ENCODE data around the gene TNNI3. TPM values are rescaled to one million over a fixed set of nuclear protein-coding genes. Genes with fewer than 3 reads are reported as not detected.
"Not testable (repeated sequence)": the region's sequence is repeated elsewhere in the genome, so short reads cannot be mapped to it uniquely, and the experiment has no call there.

The TNNI3 gene
- total and polyA plus RNA-seq, 9 of the 15 experiments (the other 6 are each of a cell fraction or from before 2014, with no cell fraction given), result 4.7 to 158 (median 42.0) TPM

DNA sequence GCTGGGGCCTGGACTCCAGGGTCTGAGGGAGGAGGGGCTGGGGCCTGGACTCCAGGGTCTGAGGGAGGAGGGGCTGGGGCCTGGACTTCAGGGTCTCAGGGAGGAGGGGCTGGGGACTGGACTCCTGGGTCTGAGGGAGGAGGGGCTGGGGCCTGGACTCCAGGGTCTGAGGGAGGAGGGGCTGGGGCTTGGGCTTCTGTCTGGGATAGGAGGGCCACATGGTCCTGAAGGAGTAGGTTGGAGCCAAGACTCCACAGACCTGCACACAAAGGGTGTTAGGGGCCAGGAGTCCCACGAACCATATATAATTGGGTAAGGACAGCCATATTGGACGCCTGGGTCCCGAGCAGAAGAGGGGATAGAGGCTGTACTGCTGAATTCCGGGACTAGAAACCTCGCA lies 1.7 kb downstream of the TNNI3 start:
- H4K20me1 ChIP-seq (replicated peaks; ENCODE audit: control insufficient read depth, insufficient read depth, low read length); ATAC-seq; H3K9me1 ChIP-seq (ENCODE audit: control insufficient read depth, insufficient read depth, low read length); H3K27me3 ChIP-seq (ENCODE audit: control insufficient read depth in 2 of 2, insufficient read depth in 2 of 2, low read length in 2 of 2); H3K9me3 ChIP-seq (replicated peaks; ENCODE audit: control insufficient read depth, insufficient read depth, low read depth, low read length); FAIRE-seq; DNase-seq (ENCODE audit: extremely low read depth in 1 of 4, low spot score in 3 of 4): not testable (repeated sequence)
- Histone ChIP-seq H3K79me2 (ENCODE audit: control insufficient read depth, insufficient read depth, low read length) (peaks cover 14% of the 10 kb centered on the region), H3K4me1 (replicated peaks in 1 of 2; ENCODE audit: control insufficient read depth in 2 of 2, insufficient read depth in 2 of 2, low read length in 2 of 2) (peaks cover 40 to 64% of the 10 kb centered on the region in 2 experiments), H3K36me3 (ENCODE audit: control insufficient read depth, insufficient read depth, low read length) (peaks cover 18% of the 10 kb centered on the region; the same call in 2 of the 3 replicates), H3K4me3 (peak overlapping the region; percentile 56), H3K9ac (ENCODE audit: insufficient read depth in 1 of 2, low read depth in 2 of 2, low read length in 2 of 2) (peak overlapping the region; percentile 67 to 94), H2AFZ (ENCODE audit: low read depth, low read length) (peak overlapping the region; percentile 63), H3K4me2 (ENCODE audit: insufficient read depth, low read length) (peak overlapping the region; percentile 77), H3K27ac (ENCODE audit: extremely low read depth, low read depth, low read length) (peak overlapping the region; percentile 69)
- TF ChIP-seq ZNF263 (CRISPR knock-in tag; IDR thresholded peaks at IDR 0.05; ENCODE audit: borderline replicate concordance), result 0 out of 2 replicates have a peak, but pooled peaks have one; percentile 14
- peak in 1 of 3 experiments; percentile 53 for TF ChIP-seq YY1 (IDR thresholded peaks at IDR 0.05; ENCODE audit: borderline replicate concordance in 1 of 3, control insufficient read depth in 1 of 3, extremely low read depth in 1 of 3, insufficient read depth in 3 of 3, insufficient read length in 1 of 3, insufficient replicate concordance in 2 of 3, low read depth in 1 of 3, low read length in 2 of 3)
- TF ChIP-seq ETV5 (CRISPR knock-in tag; IDR thresholded peaks at IDR 0.05; ENCODE audit: low read depth), result 0 out of 2 replicates have a peak, but pooled peaks have one; percentile 6
- BruUV-seq (replicated peaks), result TSS peak; percentile 40
- ChIA-PET CTCF (ENCODE audit: low intra/inter-chr PET ratio) (interaction anchor here (1.2 kb wide), 1 partner anchor 9 kb away, joined by 4 read pairs; no protein-coding TSS in a partner anchor), POLR2A (interaction anchor here (0.5 to 1.3 kb wide), 4 partner anchors 9 to 342 kb away, joined by 3 to 7 read pairs (median 3); no protein-coding TSS in a partner anchor)
- in situ Hi-C loops (cut with MboI) (loop anchor here (25.0 kb wide), 1 partner anchor 982 kb away; the partner anchor contains the start of gene ZNF444), intact Hi-C loops (cut with micrococcal nuclease) (loop anchor here (10.0 kb wide), 1 partner anchor 349 kb away; no protein-coding TSS in a partner anchor)
- 6% methylated on average over 5 of the region's 5 CpGs for WGBS (ENCODE audit: insufficient coverage, low coverage, missing lambda C conversion rate)
